Stimulated activated CD8-positive, alpha-beta memory T cell treated with anti-CD3 and anti-CD28 coated beads, Interleukin-2, amount 100 ng/mL, for 1 hour (primary cell): ENCODE measurements around the gene LILRA2.
"Not testable (repeated sequence)": the region's sequence is repeated elsewhere in the genome, so short reads cannot be mapped to it uniquely, and the experiment has no call there.

ENCODE experiments used
- DNase-seq, 2 donors: peaks; one replicate each; pipeline ENCODE4 v3.0.0-alpha.2; 2020; ENCODE audit warnings: low read depth in 2 of 2

The LILRA2 gene

DNA sequence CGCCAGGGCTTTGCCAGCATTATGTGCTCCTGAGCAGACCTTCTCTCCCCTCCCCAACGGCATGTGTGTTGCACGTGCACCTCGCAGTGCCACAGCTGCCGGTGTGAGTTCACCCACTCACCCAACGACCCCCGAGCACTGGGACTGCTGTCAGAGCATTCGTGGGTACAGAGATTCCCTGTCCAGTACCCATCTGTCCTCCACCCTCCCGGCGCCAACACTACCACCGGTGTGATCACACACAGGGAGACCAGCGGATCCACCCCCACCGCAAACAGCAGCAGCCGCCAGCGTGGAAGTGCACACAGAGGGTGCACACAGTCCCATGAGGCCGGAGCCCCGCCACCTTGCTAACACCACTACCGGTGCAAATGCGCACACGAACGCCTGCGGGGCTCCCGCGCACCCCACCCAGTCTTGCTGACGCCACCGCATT is 35.8 kb downstream of the LILRA2 start:
- no peak for DNase-seq

DNA sequence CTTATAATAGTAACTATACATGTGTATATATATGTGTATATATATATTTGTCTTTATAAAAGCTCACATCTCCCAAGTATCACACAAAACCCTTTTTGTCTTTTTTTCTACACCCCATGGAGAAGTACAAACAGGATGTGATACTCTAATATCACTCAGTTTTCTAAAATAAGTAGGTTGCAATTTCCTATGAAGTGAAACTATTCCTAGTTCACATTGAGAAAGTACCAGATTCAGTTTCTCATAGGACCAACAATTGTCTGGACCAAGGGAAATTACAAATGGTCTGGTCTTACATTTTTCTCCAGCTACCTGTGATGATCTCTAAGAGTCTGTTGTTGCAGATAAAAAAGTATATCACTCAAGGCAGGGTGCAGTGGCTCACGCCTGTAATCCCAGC is 38.8 kb downstream of the LILRA2 start:
- DNase-seq = no peak

DNA sequence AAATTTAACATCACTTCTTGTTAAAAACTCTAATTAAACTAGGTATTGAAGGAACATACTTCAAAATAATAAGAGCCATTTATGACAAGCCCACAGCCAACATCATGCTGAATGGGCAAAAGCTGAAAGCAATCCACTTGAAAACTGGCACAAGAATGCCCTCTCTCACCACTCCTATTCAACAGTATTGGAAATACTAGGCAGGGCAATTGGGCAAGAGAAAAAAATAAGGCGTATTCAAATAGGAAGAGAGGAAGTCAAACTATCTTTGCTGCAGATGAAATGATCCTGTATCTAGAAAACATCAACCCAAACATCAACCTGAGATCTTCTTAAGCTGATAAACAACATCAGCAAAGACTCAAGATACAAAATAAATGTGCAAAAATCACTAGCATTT is 41.1 kb downstream of the LILRA2 start:
- no peak for DNase-seq

DNA sequence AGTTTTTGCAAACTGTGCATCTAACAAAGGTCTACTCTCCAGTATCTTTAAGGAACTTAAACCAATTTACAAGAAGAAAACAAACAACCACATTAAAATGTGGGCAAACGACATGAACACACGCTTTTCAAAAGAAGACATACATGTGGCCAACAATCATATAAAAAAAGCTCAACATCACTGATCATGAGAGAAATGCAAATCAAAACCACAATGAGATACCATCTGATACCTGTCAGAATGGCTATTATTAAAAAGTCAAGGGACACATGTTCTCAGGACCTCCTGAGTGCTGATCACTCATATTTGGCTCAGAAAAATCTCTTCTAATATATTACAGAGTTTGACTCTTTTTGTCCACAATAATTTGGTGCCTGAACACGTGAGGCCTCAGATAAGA is 42.5 kb downstream of the LILRA2 start:
- DNase-seq = no peak

DNA sequence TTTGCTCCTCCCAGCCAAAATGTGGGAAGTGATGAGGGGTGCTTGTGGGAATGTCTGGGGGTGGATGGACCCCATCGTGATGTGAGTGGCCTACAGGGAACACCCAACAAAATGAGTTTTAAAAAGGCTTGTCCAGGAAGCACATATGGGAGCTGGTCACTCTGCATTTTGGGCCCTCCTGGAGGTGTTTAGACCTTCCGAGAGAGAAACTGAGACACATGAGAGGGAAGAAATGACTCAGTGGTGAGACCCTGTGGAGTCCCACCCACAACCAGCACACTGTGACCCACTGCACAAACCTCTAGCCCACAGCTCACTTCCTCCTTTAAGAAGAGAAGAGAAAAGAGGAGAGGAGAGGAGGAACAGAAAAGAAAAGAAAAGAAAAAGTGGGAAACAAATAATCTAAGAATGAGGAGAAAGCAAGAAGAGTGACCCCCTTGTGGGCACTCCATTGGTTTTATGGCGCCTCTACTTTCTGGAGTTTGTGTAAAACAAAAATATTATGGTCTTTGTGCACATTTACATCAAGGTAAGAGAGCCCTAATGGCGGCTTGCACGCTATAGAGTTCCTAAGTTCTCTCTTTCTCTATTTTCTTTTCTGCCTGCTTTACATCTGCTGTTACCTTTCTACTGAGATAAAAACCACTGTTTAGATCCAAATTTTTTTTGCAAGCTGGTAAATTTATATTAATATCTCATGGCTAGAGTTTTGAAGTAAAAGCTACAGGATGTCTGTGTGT is 43.4 kb downstream of the LILRA2 start:
- no peak for DNase-seq

DNA sequence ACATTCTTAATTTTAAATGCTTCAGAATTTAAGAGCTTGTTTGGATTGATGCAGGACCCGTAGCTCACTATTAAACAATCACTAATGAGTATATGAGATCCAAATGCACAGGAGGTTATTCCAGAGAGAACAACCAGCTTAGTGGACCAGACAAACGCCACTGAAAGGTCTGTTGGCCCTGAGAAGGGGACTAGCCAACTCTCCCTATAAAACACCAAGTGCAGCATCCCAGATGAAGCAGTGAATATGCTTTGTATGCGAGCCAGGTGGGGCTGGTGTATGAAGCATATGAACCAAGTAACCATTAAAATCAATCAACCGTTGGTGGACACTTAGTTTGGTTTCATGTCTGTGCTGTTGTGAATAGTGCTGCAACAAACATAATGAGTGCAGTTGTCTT is 46.9 kb downstream of the LILRA2 start:
- no peak for DNase-seq

DNA sequence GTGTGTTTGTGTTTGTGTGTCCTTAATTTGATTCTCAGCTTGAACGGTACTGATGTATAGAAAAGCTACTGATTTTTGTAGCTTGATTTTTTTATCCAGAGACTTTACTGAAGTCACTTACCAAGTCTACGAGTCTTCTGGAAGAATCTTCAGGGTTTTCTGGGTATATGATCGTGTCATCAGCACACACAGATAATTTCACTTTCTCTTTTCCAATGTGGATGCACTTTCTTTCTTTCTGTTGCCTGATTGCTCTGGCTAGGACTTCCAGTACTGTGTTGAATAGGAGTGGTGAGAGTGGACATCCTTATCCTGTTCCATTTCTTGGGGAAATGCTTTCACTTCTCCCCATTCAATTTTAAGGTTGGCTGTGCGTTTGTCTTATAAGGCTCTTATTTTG is 48.8 kb downstream of the LILRA2 start:
- DNase-seq = no peak

DNA sequence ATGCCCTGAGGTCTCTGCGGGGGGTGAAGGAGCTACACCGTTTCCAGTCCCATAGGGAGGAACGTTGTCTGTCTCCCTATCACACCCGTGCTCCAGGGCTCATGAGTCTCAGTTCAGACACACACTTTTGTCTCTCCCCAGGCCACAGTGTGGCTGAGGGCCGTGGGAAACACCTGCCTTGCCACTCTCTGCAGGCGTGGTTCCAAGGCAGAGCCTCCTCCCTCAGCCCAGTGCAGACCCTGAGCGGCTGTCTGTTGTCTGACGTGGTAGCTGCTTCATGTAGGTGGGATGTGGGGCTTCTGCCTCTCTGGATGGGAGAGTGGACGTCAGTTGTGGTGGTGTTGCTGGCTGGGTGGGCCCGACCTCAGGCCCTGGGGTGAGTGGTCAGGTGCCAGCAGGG is 50.6 kb downstream of the LILRA2 start:
- DNase-seq = not testable (repeated sequence)

DNA sequence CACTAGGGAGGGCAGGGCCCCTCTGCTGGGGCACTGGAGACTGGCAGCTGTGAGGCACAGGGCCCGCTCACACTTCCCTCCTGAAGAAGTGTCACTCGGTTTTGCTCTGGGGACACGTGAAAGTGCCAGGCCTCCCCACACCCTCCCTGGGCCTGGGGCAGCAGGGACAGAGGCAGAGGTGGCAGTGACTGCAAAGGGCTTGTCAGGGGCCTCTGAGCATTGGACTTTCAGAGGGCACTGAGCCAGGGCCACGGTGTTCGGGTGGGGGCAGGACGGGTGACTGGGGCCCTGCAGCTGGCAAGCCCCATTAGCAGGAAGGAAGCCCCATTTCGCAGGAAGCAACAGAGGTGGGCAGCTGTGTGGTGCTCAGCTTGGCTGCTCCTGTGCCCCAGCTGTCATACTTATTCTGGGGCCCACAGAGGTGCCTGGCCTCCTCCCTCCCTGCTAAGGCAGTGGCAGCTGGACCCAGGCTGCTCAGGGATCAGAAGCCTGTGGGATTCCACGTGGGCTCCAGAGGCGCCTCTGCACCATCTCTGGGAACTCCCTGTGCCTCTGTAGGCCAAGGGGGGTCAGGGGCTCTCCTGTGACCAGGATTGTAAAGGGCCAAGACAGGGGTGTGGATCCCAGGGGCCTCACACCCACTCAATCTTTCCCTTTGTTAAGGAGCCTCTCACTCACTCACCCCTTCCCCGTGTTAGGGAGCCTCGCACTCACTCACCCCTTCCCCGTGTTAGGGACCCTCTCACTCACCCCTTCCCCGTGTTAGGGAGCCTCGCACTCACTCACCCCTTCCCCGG is 51.5 kb downstream of the LILRA2 start:
- DNase-seq = not testable (repeated sequence)

DNA sequence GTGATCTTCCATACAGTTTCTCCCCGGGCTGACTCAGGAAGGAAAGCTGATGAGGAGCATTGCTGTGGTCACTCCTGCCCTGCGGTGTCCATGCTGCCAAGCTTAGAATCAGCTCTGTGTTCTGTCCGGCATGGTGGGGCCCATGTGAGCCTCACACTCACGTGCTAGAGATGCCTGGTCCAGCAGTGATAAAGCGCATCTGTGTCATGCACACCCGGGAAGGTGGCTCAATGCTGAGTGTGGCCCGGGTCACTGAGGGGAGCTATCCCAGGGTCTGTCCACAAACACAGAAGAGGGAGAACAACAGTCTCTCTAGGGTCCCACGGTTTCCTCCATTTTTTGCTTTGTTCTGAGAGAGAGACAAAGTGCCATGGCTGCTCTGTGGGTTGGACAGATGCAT is 53.2 kb downstream of the LILRA2 start:
- DNase-seq = no peak

DNA sequence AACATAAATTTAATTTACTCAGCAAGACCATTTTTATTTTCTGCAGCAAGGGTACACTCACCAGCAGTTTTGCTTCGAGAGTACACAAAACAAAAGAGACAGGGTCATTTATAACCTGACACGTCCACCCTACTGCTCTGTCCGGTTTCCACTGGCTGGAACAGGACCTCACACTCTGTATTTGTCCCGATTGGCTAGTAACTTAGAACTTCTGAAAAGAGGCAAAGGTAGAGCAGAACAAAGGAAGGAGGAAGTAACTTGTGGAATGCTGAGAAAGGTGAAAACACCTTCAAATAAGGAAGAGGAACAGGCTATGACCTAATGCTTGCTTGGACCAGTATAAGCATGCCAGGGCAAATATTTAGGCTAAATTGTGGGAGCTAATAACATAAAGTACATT is 54.3 kb downstream of the LILRA2 start:
- not testable (repeated sequence) for DNase-seq

DNA sequence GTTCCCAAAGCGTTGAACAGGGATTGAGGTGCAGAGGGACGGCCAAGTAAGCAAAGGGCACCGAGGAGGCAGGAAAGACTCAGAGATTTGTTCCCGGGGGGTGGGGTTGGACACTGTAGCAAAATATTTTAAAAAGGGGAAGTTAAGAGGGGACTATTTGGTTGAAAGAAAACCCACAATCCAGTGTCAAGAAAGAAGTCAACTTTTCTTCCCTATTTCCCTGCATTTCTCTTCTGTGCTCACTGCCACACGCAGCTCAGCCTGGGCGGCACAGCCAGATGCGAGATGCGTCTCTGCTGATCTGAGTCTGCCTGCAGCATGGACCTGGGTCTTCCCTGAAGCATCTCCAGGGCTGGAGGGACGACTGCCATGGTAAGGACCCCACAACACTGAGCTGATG is 56.7 kb downstream of the LILRA2 start, which contains the start of gene LILRB1:
Gene LILRB1 (plus strand): TSS at position 223 of the 400 bp plus-strand sequence. CDS start 590 bp downstream, outside the sequence.
- not testable (repeated sequence) for DNase-seq

DNA sequence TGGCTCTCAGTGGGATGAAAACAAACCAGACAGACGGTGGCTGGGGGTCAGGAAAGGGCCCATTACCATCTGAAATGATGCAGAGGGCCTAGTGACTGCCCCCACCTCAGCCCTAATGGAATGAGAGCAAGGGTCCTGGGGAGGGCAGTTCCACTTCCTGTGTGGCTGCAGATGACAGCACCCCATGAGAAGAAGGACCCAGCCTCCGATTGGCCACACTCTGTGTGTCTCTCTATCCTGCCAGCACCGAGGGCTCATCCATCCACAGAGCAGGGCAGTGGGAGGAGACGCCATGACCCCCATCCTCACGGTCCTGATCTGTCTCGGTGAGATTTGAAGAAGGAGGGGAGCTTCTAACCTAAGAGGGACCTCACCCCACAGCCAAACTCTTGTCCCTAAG is 57.2 kb downstream of the LILRA2 start:
- DNase-seq = no peak

DNA sequence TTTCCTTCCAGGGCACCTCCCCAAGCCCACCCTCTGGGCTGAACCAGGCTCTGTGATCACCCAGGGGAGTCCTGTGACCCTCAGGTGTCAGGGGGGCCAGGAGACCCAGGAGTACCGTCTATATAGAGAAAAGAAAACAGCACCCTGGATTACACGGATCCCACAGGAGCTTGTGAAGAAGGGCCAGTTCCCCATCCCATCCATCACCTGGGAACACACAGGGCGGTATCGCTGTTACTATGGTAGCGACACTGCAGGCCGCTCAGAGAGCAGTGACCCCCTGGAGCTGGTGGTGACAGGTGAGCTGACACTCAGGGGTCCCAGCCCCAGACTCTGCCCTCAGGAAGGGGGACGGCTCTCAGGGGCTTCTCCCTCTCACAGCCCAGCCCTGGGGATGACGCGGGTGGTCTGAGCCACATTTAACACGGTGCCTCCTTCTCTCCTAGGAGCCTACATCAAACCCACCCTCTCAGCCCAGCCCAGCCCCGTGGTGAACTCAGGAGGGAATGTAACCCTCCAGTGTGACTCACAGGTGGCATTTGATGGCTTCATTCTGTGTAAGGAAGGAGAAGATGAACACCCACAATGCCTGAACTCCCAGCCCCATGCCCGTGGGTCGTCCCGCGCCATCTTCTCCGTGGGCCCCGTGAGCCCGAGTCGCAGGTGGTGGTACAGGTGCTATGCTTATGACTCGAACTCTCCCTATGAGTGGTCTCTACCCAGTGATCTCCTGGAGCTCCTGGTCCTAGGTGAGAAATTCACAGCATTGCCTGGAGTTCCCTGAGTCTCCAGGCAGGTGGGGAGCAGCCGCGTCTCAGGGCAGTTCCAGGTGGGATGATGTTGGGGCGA is 58.1 kb downstream of the LILRA2 start:
- DNase-seq = not testable (repeated sequence)

DNA sequence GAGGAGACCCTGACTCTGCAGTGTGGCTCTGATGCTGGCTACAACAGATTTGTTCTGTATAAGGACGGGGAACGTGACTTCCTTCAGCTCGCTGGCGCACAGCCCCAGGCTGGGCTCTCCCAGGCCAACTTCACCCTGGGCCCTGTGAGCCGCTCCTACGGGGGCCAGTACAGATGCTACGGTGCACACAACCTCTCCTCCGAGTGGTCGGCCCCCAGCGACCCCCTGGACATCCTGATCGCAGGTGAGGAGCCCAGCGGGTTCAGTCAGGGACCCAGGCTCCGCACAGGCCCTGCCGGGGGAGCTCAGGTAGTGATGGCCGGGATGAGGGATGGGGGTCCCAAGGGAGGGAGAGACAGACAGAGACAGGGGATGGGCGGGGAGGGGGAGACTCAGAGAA is 58.9 kb downstream of the LILRA2 start:
- not testable (repeated sequence) for DNase-seq

DNA sequence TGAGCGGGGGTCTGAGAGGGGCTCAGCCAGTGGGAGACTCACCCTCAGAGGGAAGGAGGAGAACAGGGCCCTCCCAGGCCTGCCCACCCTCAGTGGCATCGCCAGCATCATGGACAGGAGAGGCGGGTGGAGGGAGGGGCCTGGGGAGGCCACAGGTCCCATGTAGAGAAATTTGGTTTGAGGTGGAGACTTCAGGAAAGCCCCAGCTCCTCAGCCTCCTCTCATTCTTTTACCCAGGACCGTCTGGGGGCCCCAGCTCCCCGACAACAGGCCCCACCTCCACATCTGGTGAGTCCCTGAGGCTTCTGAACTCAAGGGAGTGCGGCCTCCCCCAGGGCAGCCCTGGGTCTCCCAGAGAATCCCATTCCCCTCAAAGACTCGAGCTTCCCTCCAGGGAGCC is 59.8 kb downstream of the LILRA2 start:
- no peak for DNase-seq

DNA sequence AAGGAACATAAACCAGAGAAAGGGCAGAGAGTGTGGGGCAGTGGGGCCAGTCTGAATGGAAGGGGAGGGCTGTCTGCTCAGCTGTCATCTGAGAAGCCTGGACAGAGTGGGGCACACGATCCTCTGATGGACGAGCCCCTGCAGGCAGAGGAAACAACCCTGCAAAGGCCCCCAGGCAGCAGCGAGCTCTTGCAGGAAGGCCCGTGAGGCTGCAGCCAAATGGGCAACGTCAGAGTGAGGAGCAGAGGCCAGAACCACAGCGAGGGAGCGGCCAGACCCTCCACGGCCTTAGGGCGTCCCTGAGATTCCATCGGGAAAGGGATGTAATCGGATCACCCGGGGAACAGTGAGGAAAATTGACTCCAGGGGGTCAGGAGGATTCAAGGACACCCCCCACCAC is 62.5 kb downstream of the LILRA2 start:
- DNase-seq = not testable (repeated sequence)

DNA sequence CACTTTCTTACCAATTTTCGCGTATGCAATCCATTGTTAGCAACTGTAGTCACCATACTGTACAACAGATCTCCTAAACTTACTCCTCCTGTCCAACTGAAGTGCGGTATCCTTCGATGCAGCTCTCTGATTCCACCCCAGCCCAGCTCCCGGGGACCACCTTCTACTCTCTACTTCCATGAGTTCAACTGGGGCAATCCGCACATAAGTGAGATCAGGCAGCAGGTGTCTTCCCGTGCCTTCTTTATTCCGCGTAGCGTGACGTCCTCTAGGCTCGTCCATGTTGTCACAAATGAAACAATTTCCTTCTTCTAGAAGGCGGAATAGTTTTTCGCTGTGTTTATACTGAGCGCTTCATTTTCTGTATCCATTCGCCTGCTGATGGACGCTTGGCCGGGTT is 65.1 kb downstream of the LILRA2 start:
- DNase-seq = no peak
